ENCODE results near the gene SLC30A5.
"Not testable (repeated sequence)": the region's sequence is repeated elsewhere in the genome, so short reads cannot be mapped to it uniquely, and the experiment has no call there.

The SLC30A5 gene

GRCh38 chr5:69093771-69094482 lies at the start of gene SLC30A5:
SLC30A5 (plus strand) TSS chr5:69094014; CDS start chr5:69094256, 242 bp downstream.
- DNase-seq: peak; percentile 45

GRCh38 chr5:69045213-69045612 lies 48.6 kb upstream of the SLC30A5 start:
- DNase-seq: not testable (repeated sequence)

- DNase-seq: no peak
These were observed 47.3 kb upstream of the SLC30A5 start for GRCh38 chr5:69046375-69046957.

- DNase-seq: no peak
These were observed 45.6 kb upstream of the SLC30A5 start for GRCh38 chr5:69048230-69048629.

DNA sequence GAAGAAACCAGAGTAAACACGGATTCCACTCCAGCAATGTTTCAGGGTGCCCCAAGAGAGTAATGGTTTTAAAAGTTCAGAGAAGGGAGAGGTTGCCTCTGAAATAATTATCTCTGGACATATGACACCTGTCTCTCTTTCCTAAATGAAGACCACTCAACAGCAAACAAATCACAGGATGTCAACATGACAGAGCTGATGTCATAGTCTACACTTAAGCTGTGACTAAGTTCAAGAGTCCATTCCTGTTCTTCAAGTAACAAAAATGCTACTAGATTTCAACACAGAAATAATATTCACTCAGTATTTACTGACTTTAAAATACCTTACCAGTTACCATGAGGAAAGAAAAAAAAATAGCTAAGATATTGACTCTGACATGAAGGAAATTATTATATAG lies 44.7 kb upstream of the SLC30A5 start:
- DNase-seq: no peak

- no peak for DNase-seq
These were observed 44.0 kb upstream of the SLC30A5 start for GRCh38 chr5:69049796-69050195.

- DNase-seq: no peak
These were observed 43.6 kb upstream of the SLC30A5 start for GRCh38 chr5:69050214-69050613.

- DNase-seq: no peak
These were observed 41.6 kb upstream of the SLC30A5 start for GRCh38 chr5:69052181-69052580.

- no peak for DNase-seq
These were observed 18.9 kb upstream of the SLC30A5 start for GRCh38 chr5:69074664-69075521.

GRCh38 chr5:69075522-69076179 lies 18.2 kb upstream of the SLC30A5 start:
- no peak for DNase-seq

- no peak for DNase-seq
These were observed 14.8 kb upstream of the SLC30A5 start for GRCh38 chr5:69078921-69079540.

DNA sequence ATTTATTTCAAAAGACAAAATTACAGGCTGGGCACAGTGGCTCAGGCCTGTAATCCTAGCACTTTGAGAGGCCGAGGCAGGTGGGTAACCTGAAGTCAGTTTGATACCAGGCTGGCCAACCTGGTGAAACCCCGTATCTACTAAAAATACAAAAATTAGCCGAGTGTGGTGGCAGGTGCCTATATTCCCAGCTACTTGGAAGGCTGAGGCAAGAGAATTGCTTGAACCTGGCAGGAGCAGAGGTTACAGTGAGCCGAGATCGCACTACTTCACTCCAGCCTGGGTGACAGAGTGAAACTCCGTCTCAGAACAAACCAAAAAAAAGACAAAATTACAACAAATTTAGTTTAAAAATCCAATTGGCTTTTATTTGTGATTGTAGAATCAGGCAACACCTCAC lies 14.3 kb upstream of the SLC30A5 start:
- DNase-seq: no peak

- no peak for DNase-seq
These were observed 10.4 kb upstream of the SLC30A5 start for GRCh38 chr5:69083412-69083811.

GRCh38 chr5:69084195-69084594 lies 9.6 kb upstream of the SLC30A5 start:
- DNase-seq: no peak

DNA sequence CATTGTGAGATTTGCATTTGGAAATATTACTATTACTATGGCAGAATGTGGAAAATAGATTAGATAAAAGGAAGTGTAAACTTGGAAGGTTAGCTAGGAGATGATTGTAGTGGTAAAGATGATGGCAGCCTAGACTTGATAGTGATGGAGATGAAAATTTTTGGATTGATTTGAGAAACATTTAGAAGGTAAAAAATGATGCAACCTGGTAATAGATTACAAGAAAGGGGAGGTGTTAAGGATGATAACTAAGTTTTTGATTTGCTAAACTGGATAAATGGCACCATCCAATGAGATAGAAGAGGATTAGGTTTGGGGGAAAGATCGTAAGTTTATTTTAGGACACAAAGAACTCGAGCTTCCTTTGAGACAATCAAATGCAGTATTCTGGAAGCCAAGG lies 8.9 kb upstream of the SLC30A5 start:
- DNase-seq: no peak

- DNase-seq: no peak
These were observed 7.6 kb upstream of the SLC30A5 start for GRCh38 chr5:69086206-69086605.

DNA sequence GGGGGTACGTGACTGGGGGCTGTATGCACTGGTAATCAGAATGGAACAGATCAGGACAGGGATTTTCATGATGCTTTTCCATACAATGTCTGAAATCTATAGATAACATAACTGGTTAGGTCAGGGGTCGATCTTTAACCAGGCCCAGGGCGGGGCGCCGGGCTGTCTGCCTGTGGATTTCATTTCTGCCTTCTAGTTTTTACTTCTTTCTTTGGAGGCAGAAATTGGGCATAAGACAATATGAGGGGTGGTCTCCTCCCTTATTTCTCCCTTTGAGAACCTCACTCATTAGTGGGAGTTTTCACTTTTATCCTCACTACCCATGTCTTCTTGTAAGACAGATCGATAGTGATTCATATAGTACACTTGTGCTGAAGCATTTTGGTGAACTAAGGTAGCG lies 5.8 kb upstream of the SLC30A5 start:
- not testable (repeated sequence) for DNase-seq

- no peak for DNase-seq
These were observed 3.7 kb upstream of the SLC30A5 start for GRCh38 chr5:69090158-69090557.

GRCh38 chr5:69091771-69092170 lies 2.0 kb upstream of the SLC30A5 start:
- DNase-seq: no peak

DNA sequence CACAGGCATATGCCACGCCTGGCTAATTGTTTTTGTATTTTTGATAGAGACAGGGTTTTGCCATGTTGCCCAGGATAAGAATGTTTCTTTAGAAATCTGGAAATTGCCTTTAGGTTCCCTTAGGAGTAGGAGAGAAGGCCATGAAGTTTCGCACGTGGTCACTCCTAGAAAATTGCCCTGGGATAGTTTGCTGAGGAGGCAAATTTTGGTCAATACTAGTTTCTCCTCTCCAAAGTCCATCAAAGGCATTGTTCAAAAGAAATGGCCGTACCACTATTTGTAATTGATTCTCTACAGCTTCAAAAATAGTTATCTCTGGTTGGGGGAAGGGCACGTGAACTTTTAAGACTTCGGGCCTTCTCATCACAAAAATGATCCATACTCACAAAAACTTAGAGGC lies 845 bp upstream of the SLC30A5 start:
- no peak for DNase-seq

DNA sequence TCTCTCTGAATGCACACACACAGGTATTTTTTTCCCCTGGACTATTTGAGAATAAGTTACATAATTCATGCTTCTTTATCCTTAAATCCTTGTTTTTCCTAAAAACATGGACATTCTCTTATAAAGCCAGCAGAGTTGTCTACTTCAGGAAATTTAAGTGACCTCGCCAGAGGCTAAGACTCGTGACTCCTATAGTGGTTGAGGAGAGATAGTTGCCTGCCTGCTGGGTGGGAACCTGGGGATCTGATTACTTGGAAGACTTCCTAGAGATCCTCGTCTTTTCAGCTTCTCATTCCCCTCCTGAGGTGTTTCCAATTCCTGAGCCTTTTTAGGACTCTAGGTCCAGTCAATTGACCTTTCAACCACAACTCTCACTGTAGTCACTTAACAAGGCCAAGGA lies 5.5 kb downstream of the SLC30A5 start:
- no peak for DNase-seq

DNA sequence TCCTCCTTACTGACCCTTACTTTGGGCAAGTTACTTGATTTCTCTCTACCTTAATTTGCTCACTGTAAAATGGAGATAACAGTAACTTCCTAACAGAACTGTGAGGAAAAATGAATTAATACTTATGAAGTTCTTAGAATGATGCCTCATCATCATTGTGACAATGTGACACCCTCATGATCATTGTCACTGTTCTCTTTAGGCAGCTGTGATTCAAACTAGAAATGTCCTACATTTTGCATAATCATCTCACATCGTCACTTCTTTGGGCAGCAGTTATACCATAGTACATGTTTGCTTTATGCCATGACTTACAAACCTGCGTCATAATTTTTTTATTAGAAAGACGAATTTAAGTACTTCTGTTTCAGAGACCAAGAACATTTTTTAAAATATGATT lies 9.7 kb downstream of the SLC30A5 start:
- no peak for DNase-seq
